HEK293T (cell line): ENCODE results near the gene AMIGO3.
"Not testable (repeated sequence)": the region's sequence is repeated elsewhere in the genome, so short reads cannot be mapped to it uniquely, and the experiment has no call there.

ENCODE experiments used
- ARNT ChIP-seq: fragments of 450-650 bp; IDR thresholded peaks from 2 replicates; pipeline ENCODE4 v1.6.1; 2017; ENCODE audit warnings: mild to moderate bottlenecking
- BHLHE40 ChIP-seq: fragments of 450-650 bp; IDR thresholded peaks from 2 replicates; pipeline ENCODE4 v1.6.1; 2016; ENCODE audit warnings: mild to moderate bottlenecking, moderate library complexity, borderline replicate concordance
- CTBP1 ChIP-seq: fragments of 450-650 bp; IDR thresholded peaks from 2 replicates; pipeline ENCODE4 v1.6.1; 2016; ENCODE audit warnings: borderline replicate concordance
- ELF4 ChIP-seq: fragments of 450-650 bp; IDR thresholded peaks from 2 replicates; pipeline ENCODE4 v1.6.1; 2017; ENCODE audit warnings: antibody characterized with exemption
- FOXA1 ChIP-seq: fragments of 450-650 bp; IDR thresholded peaks from 2 replicates; pipeline ENCODE4 v1.6.1; 2016; ENCODE audit warnings: mild to moderate bottlenecking
- FOXK2 ChIP-seq: fragments of 450-650 bp; IDR thresholded peaks from 2 replicates; pipeline ENCODE4 v1.6.1; 2016; ENCODE audit warnings: mild to moderate bottlenecking
- FOXM1 ChIP-seq: fragments of 450-650 bp; IDR thresholded peaks from 2 replicates; pipeline ENCODE4 v1.6.1; 2017; ENCODE audit warnings: mild to moderate bottlenecking, borderline replicate concordance
- LEF1 ChIP-seq: fragments of 450-650 bp; IDR thresholded peaks from 2 replicates; pipeline ENCODE4 v1.6.1; 2017; ENCODE audit warnings: mild to moderate bottlenecking, borderline replicate concordance
- NFRKB ChIP-seq: fragments of 450-650 bp; IDR thresholded peaks from 2 replicates; pipeline ENCODE4 v1.6.1; 2016; ENCODE audit warnings: mild to moderate bottlenecking, moderate library complexity
- SP1 ChIP-seq: fragments of 450-650 bp; IDR thresholded peaks from 2 replicates; pipeline ENCODE4 v1.6.1; 2017
- SUZ12 ChIP-seq: fragments of 450-650 bp; IDR thresholded peaks from 2 replicates; pipeline ENCODE4 v1.6.1; 2016; ENCODE audit warnings: mild to moderate bottlenecking
- TARDBP ChIP-seq: fragments of 450-650 bp; IDR thresholded peaks from 2 replicates; pipeline ENCODE4 v1.6.1; 2016
- ZNF384 ChIP-seq: fragments of 450-650 bp; IDR thresholded peaks from 2 replicates; pipeline ENCODE4 v1.6.1; 2016
- TF ChIP-seq, protein P1 (sequence below): fragments of 450-650 bp; IDR thresholded peaks from 2 replicates; pipeline ENCODE4 v1.6.1; 2016

DNA sequence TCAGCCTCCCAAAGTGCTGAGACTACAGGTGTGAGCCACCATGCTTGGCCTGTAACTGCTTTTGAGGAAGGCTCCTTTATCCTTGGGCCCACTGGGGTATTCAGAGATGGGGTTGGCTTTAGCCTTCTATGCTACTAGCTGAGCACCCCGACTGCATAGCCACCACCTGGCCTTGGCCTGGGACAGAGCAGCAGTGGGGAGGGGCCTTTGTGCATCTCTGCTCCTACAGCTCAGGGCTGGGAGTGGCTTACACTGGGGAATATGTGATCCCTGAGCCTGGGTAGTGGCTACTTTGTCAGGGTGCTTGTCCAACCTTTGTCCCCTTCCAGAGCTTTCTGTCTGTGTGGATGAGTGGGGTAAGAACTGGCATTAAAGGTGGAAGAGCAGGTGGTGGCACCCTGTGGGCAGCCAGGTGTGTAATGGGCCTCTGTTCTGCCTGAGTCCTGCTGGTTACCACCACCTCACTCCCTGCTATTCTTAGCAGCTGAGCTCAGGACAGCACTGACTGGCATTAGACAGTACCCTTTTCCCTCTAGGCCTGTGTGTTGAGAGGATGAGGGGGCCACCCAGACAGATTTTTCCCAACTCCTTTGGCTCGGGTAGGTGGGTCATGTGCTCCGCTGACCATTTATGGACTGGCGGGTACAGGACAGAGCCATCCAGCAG is 24.0 kb downstream of the AMIGO3 start:
- TF ChIP-seq BHLHE40, ZNF384, SP1, FOXA1, FOXK2, FOXM1, LEF1, ELF4, NFRKB, TARDBP, SUZ12, ARNT, CTBP1: not testable (repeated sequence)
- TF ChIP-seq, protein P1, sequence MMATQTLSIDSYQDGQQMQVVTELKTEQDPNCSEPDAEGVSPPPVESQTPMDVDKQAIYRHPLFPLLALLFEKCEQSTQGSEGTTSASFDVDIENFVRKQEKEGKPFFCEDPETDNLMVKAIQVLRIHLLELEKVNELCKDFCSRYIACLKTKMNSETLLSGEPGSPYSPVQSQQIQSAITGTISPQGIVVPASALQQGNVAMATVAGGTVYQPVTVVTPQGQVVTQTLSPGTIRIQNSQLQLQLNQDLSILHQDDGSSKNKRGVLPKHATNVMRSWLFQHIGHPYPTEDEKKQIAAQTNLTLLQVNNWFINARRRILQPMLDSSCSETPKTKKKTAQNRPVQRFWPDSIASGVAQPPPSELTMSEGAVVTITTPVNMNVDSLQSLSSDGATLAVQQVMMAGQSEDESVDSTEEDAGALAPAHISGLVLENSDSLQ = not testable (repeated sequence)
